PC-3 (cell line): ENCODE data around the gene CHD2. TPM values are rescaled to one million over a fixed set of nuclear protein-coding genes. Genes with fewer than 3 reads are reported as not detected.

Experiments
- ATAC-seq: fragments of 200-7000 bp; cut with Tn5 transposase; 2 replicates; pipeline ENCODE4 v1.9.1; 2020; ENCODE audit warnings: mild to moderate bottlenecking, moderate library complexity
- BruUV-seq: library from RNA; stranded (reverse); fragments of 400-500 nt; replicated peaks from 2 replicates; lab custom pipeline; 2021; lab: Mats Ljungman, UMichigan
- CTCF ChIA-PET: fragments of 300-600 bp; sonication (Branson Sonifier 250); formaldehyde crosslinking; loops from one replicate; lab custom pipeline; 2022; ENCODE audit warnings: antibody characterized with exemption; lab: Charles Lee
- POLR2A ChIA-PET: fragments of 300-600 bp; sonication (Branson Sonifier 250); formaldehyde crosslinking; loops from one replicate; lab custom pipeline; 2022; ENCODE audit warnings: antibody characterized with exemption; ENCODE audit not compliant: unreplicated experiment; lab: Charles Lee
- DNase-seq: peaks from one replicate; pipeline ENCODE4 v3.0.0-alpha.2; 2015
- H2AFZ ChIP-seq: fragments of 300-600 bp; sonication (generic); 2 replicates; pipeline ENCODE4 v1.6.0; 2016; ENCODE audit warnings: antibody characterized with exemption, low read length
- H3F3A ChIP-seq: fragments of 300-600 bp; sonication (generic); one replicate; pipeline ENCODE4 v1.6.0; 2017; ENCODE audit warnings: antibody characterized with exemption, low read length, control low read depth, mild to moderate bottlenecking; ENCODE audit not compliant: unreplicated experiment
- H3K27ac ChIP-seq: fragments of 300-600 bp; sonication (generic); 2 replicates; pipeline ENCODE4 v1.5.1; 2016; ENCODE audit warnings: mild to moderate bottlenecking, low read length
- H3K27me3 ChIP-seq: fragments of 300-600 bp; sonication (generic); 2 replicates; pipeline ENCODE4 v1.6.1; 2016; ENCODE audit warnings: low read length, mixed read lengths
- H3K36me3 ChIP-seq: fragments of 300-600 bp; sonication (generic); 2 replicates; pipeline ENCODE4 v1.6.1; 2016; ENCODE audit warnings: low read depth, mixed run types, low read length, mixed read lengths
- H3K4me1 ChIP-seq: fragments of 300-600 bp; sonication (generic); 2 replicates; pipeline ENCODE4 v1.5.1; 2016; ENCODE audit warnings: low read length; ENCODE audit not compliant: insufficient read depth
- H3K4me2 ChIP-seq: fragments of 300-600 bp; sonication (generic); 2 replicates; pipeline ENCODE4 v1.6.0; 2016; ENCODE audit warnings: low read length
- H3K4me3 ChIP-seq: fragments of 300-600 bp; sonication (generic); 2 replicates; pipeline ENCODE4 v1.5.1; 2016; ENCODE audit warnings: mild to moderate bottlenecking, low read length, mixed read lengths
- H3K79me2 ChIP-seq: fragments of 300-600 bp; sonication (generic); 2 replicates; pipeline ENCODE4 v1.6.1; 2017; ENCODE audit warnings: low read length, mixed read lengths
- H3K9ac ChIP-seq: fragments of 300-600 bp; sonication (generic); 2 replicates; pipeline ENCODE4 v1.6.0; 2016; ENCODE audit warnings: mild to moderate bottlenecking, low read length
- H3K9me2 ChIP-seq: fragments of 300-600 bp; sonication (generic); replicated peaks from 2 replicates; pipeline ENCODE4 v1.6.1; 2016; ENCODE audit warnings: mixed run types, low read length, mixed read lengths
- H3K9me3 ChIP-seq: fragments of 300-600 bp; sonication (generic); 2 replicates; pipeline ENCODE4 v1.6.1; 2016; ENCODE audit warnings: low read length, mixed read lengths
- H4K20me1 ChIP-seq: fragments of 300-600 bp; sonication (generic); 2 replicates; pipeline ENCODE4 v1.6.1; 2016; ENCODE audit warnings: low read length, mixed read lengths
- CTCF ChIP-seq: fragments of 300-600 bp; sonication (generic); conservative IDR thresholded peaks from 2 replicates; pipeline ENCODE4 v1.5.1; 2017; ENCODE audit warnings: antibody characterized with exemption, low read depth, mild to moderate bottlenecking, low read length
- EZH2 ChIP-seq: fragments of 300-600 bp; sonication (generic); IDR thresholded peaks from one replicate; pipeline ENCODE4 v1.6.1; 2017; ENCODE audit warnings: antibody characterized with exemption, mild to moderate bottlenecking, low read length; ENCODE audit not compliant: unreplicated experiment
- EZH2phosphoT487 ChIP-seq: fragments of 300-600 bp; sonication (generic); IDR thresholded peaks from 2 replicates; pipeline ENCODE4 v1.6.1; 2018; ENCODE audit warnings: mild to moderate bottlenecking, antibody characterized with exemption, low read length, borderline replicate concordance
- intact Hi-C: fragments of 100-400 bp; cut with micrococcal nuclease; formaldehyde crosslinking; loops from 2 replicates; pipeline ENCODE4 v1.9.0; 2023
- total RNA-seq: library from RNA; depleted of rRNA; stranded (reverse); fragments of >200 nt; gene quantifications from 2 replicates; pipeline ENCODE4 v1.2.3, GENCODE V29; 2014

CHD2 gene
- total RNA-seq, 1 experiment from 2014 or later = 42.7 TPM

- no peak for TF ChIP-seq CTCF
- TF ChIP-seq EZH2phosphoT487 = no peak
- no peak for TF ChIP-seq EZH2
- H3K4me3 ChIP-seq = no peak overlapping the region
- no peak overlapping the region for H3K4me2 ChIP-seq
- H3K36me3 ChIP-seq = peaks cover 20% of the 10 kb centered on the region
- no peaks in the 10 kb centered on the region for H3K9me2 ChIP-seq
- CTCF ChIA-PET = interaction anchor here (0.6 to 1.0 kb wide), 3 partner anchors 228 to 588 kb away, joined by 3 to 6 read pairs (median 3); no protein-coding TSS in a partner anchor
- H2AFZ ChIP-seq = no peak overlapping the region
- no peaks in the 10 kb centered on the region for H3F3A ChIP-seq
- no TSS peak for BruUV-seq
- H3K4me1 ChIP-seq = no peaks in the 10 kb centered on the region
- H3K27ac ChIP-seq = no peak overlapping the region
- intact Hi-C loops = no loop called here
- DNase-seq (no peak), ATAC-seq (no peak)
- H3K27me3 ChIP-seq = no peaks in the 10 kb centered on the region
- H4K20me1 ChIP-seq = no peaks in the 10 kb centered on the region
- H3K9ac ChIP-seq = no peak overlapping the region
- no peaks in the 10 kb centered on the region for H3K79me2 ChIP-seq
- H3K9me3 ChIP-seq = no peaks in the 10 kb centered on the region
- POLR2A ChIA-PET = interaction anchor here (0.6 kb wide), 1 partner anchor 25 kb away, joined by 6 read pairs; no protein-coding TSS in a partner anchor
Measured at GRCh38 chr15:93029214-93029835, 129.2 kb downstream of the CHD2 start.

- peak; percentile 9 for DNase-seq
- Histone ChIP-seq H3F3A (no peaks in the 10 kb centered on the region), H3K4me1 (no peaks in the 10 kb centered on the region), H3K27me3 (no peaks in the 10 kb centered on the region), H4K20me1 (no peaks in the 10 kb centered on the region), H3K9me2 (no peaks in the 10 kb centered on the region), H3K9ac (no peak overlapping the region), H2AFZ (no peak overlapping the region), H3K79me2 (no peaks in the 10 kb centered on the region), H3K36me3 (peaks cover 14% of the 10 kb centered on the region), H3K4me2 (no peak overlapping the region), H3K4me3 (no peak overlapping the region), H3K9me3 (no peaks in the 10 kb centered on the region), H3K27ac (no peak overlapping the region)
- POLR2A ChIA-PET = interaction anchor here (0.6 kb wide), 1 partner anchor 25 kb away, joined by 6 read pairs; no protein-coding TSS in a partner anchor
- no TSS peak for BruUV-seq
- peak; percentile 49 for ATAC-seq
- TF ChIP-seq CTCF = no peak
- no peak for TF ChIP-seq EZH2
- TF ChIP-seq EZH2phosphoT487 = no peak
- CTCF ChIA-PET = interaction anchor here (0.5 to 1.2 kb wide), 7 partner anchors 58 to 1295 kb away, joined by 3 to 17 read pairs (median 3); no protein-coding TSS in a partner anchor
- intact Hi-C loops = no loop called here
Measured at GRCh38 chr15:93029836-93030429, 129.8 kb downstream of the CHD2 start.
